B cell (primary cell): ENCODE data around the gene DAD1. TPM values are rescaled to one million over a fixed set of nuclear protein-coding genes. Genes with fewer than 3 reads are reported as not detected.

Source experiments
- ATAC-seq: fragments of 200-7000 bp; cut with Tn5 transposase; one replicate; pipeline ENCODE4 v1.10.0; 2021; ENCODE audit warnings: low read depth, mild to moderate bottlenecking, moderate number of reproducible peaks, moderate library complexity
- CTCF ChIA-PET: fragments of 350-600 bp; sonication (Branson Sonifier 250); formaldehyde crosslinking; loops from one replicate; lab custom pipeline; 2021; ENCODE audit warnings: antibody characterized with exemption, inconsistent platforms; lab: Charles Lee
- POLR2A ChIA-PET: fragments of 350-600 bp; sonication (Branson Sonifier 250); formaldehyde crosslinking; loops from one replicate; lab custom pipeline; 2021; ENCODE audit warnings: antibody characterized with exemption; lab: Charles Lee
- DNase-seq: peaks from one replicate; pipeline ENCODE4 v3.0.0; 2013
- H2AFZ ChIP-seq: 2 replicates; pipeline ENCODE4 v1.6.1; 2012; ENCODE audit warnings: mild to moderate bottlenecking, low read depth, low read length; ENCODE audit not compliant: insufficient read depth, poor library complexity, severe bottlenecking
- H3K27ac ChIP-seq, 2 donors: 1 replicate in 1 of 2; 2 replicates in 1 of 2; pipeline ENCODE4 v1.5.1; 2012 to 2013; ENCODE audit warnings: low read length in 2 of 2, mild to moderate bottlenecking in 2 of 2, moderate library complexity in 1 of 2
- H3K27me3 ChIP-seq, 4 experiments: fragments of 200-600 bp in 1 of 4; sonication (generic) in 1 of 4; replicated peaks in 1 of 4; 1 replicate in 2 of 4; 2 replicates in 2 of 4; pipeline versions ENCODE4 v1.6.1 to v1.7.0; 2013 to 2016; ENCODE audit warnings: low read length in 3 of 4, mild to moderate bottlenecking in 2 of 4, mixed read lengths in 1 of 4, moderate library complexity in 1 of 4; ENCODE audit not compliant: insufficient read depth in 4 of 4, control insufficient read depth in 3 of 4; ENCODE audit errors: control extremely low read depth in 1 of 4
- H3K36me3 ChIP-seq, 2 experiments: replicated peaks in 1 of 2; 1 replicate in 1 of 2; 2 replicates in 1 of 2; pipeline versions ENCODE4 v1.6.1 to v1.7.1; 2013; ENCODE audit warnings: low read length in 1 of 2; ENCODE audit not compliant: insufficient read depth in 2 of 2, control insufficient read depth in 1 of 2; ENCODE audit errors: control extremely low read depth in 1 of 2, extremely low read depth in 1 of 2
- H3K4me1 ChIP-seq, 2 donors: fragments of 200-600 bp in 1 of 2; sonication (generic) in 1 of 2; 1 replicate in 1 of 2; 2 replicates in 1 of 2; pipeline versions ENCODE4 v1.5.1 to v1.6.1; 2013 to 2017; ENCODE audit warnings: low read length in 2 of 2; ENCODE audit not compliant: control insufficient read depth in 2 of 2, insufficient read depth in 2 of 2
- H3K4me2 ChIP-seq: replicated peaks from 2 replicates; pipeline ENCODE3; 2012; ENCODE audit warnings: mild to moderate bottlenecking, low read depth, low read length; ENCODE audit not compliant: poor library complexity, severe bottlenecking
- H3K4me3 ChIP-seq, 5 experiments: fragments of 200-600 bp in 1 of 5; sonication (generic) in 1 of 5; 1 replicate in 3 of 5; 2 replicates in 2 of 5; pipeline versions ENCODE4 v1.5.1 to v1.7.0; 2011 to 2016; ENCODE audit warnings: low read length in 4 of 5, mild to moderate bottlenecking in 4 of 5, low read depth in 2 of 5, control low read depth in 1 of 5, moderate library complexity in 1 of 5; ENCODE audit not compliant: insufficient read depth in 1 of 5; ENCODE audit errors: control extremely low read depth in 1 of 5, extremely low read depth in 1 of 5
- H3K79me2 ChIP-seq: fragments of 200-600 bp; sonication (generic); one replicate; pipeline ENCODE4 v1.6.0; 2016; ENCODE audit warnings: low read length; ENCODE audit not compliant: control insufficient read depth, insufficient read depth
- H3K9ac ChIP-seq: fragments of 200-600 bp; sonication (generic); 2 replicates; pipeline ENCODE4 v1.6.1; 2017; ENCODE audit warnings: mild to moderate bottlenecking, low read length, moderate library complexity
- H3K9me3 ChIP-seq, 3 donors: one replicate each; pipeline versions ENCODE4 v1.6.1 to v1.7.1; 2013; ENCODE audit warnings: low read length in 2 of 3; ENCODE audit not compliant: control insufficient read depth in 2 of 3, insufficient read depth in 1 of 3; ENCODE audit errors: control extremely low read depth in 1 of 3
- H4K20me1 ChIP-seq: 2 replicates; pipeline ENCODE4 v1.6.0; 2012; ENCODE audit warnings: mild to moderate bottlenecking, low read length; ENCODE audit not compliant: insufficient read depth, control insufficient read depth, poor library complexity, severe bottlenecking
- H3K27ac Mint-ChIP-seq: one replicate; pipeline ENCODE4 v1.8.0; 2021; ENCODE audit warnings: mixed read lengths
- H3K27me3 Mint-ChIP-seq: one replicate; pipeline ENCODE4 v1.8.0; 2021; ENCODE audit warnings: mixed read lengths
- H3K4me1 Mint-ChIP-seq: one replicate; pipeline ENCODE4 v1.8.0; 2021; ENCODE audit warnings: mixed read lengths
- H3K4me3 Mint-ChIP-seq: one replicate; pipeline ENCODE4 v1.8.0; 2021; ENCODE audit warnings: mixed read lengths
- H3K9me3 Mint-ChIP-seq: one replicate; pipeline ENCODE4 v1.8.0; 2022; ENCODE audit warnings: mixed read lengths; ENCODE audit not compliant: insufficient read depth
- CTCF ChIP-seq: fragments of 200-600 bp; IDR thresholded peaks from one replicate; pipeline ENCODE4 v1.8.0; 2022; ENCODE audit warnings: antibody characterized with exemption, mild to moderate bottlenecking
- EZH2 ChIP-seq: IDR thresholded peaks from 2 replicates; pipeline ENCODE4 v1.6.1; 2012; ENCODE audit warnings: borderline replicate concordance, low read depth, mild to moderate bottlenecking, moderate library complexity, low read length; ENCODE audit not compliant: insufficient read depth, poor library complexity, severe bottlenecking
- WGBS: methylation state at CpG from one replicate; pipeline ENCODE4 v1.1.5; 2013; ENCODE audit warnings: missing lambda C conversion rate; ENCODE audit not compliant: insufficient coverage; 5-methylcytosine and 5-hydroxymethylcytosine counted together
- intact Hi-C: fragments of 100-400 bp; cut with micrococcal nuclease; formaldehyde crosslinking; loops from one replicate; pipeline ENCODE4 v1.10.0; 2022
- polyA plus RNA-seq: library from polyadenylated mRNA; depleted of rRNA; stranded (reverse); fragments of >200 nt; gene quantifications from 2 replicates; pipeline ENCODE4 v1.2.3, GENCODE V29; 2012
- total RNA-seq, 2 donors: library from RNA; stranded (reverse); fragments of 120-200 nt in 1 of 2; gene quantifications; 1 replicate in 1 of 2; 2 replicates in 1 of 2; pipeline versions ENCODE4 v1.2.3 to v1.2.4, GENCODE V29; 2013 to 2022

The DAD1 gene
- total and polyA plus RNA-seq, 2 donors (not counting 1 experiment from before 2014, with no cell fraction given), result 77.4 to 114 TPM

GRCh38 chr14:22630066-22630465 lies 41.0 kb upstream of the DAD1 start:
- Mint-ChIP-seq H3K27me3 (peaks cover 39% of the 10 kb centered on the region), H3K4me3 (no peak overlapping the region), H3K27ac (no peak overlapping the region), H3K4me1 (no peaks in the 10 kb centered on the region), H3K9me3 (peaks cover 7% of the 10 kb centered on the region)
- H3K27ac ChIP-seq, result no peak overlapping the region
- intact Hi-C loops, result no loop called here
- no peak overlapping the region for H3K4me3 ChIP-seq
- no peak overlapping the region for H3K9ac ChIP-seq
- ATAC-seq (no peak), DNase-seq (no peak)
- ChIA-PET CTCF (no interaction called here), POLR2A (no interaction called here)
- H2AFZ ChIP-seq, result no peak overlapping the region
- H3K4me1 ChIP-seq, result no peaks in the 10 kb centered on the region
- H3K79me2 ChIP-seq, result no peaks in the 10 kb centered on the region
- no peak overlapping the region for H3K4me2 ChIP-seq
- WGBS, result 100% methylated on average over 1 of the region's 3 CpGs
- peaks cover 0 to 10% (median 1%) of the 10 kb centered on the region in 4 experiments for H3K27me3 ChIP-seq
- no peak for TF ChIP-seq CTCF
- TF ChIP-seq EZH2, result no peak
- peaks cover 0 to 17% (median 0%) of the 10 kb centered on the region in 3 donors for H3K9me3 ChIP-seq
- no peaks in the 10 kb centered on the region for H4K20me1 ChIP-seq
- no peaks in the 10 kb centered on the region for H3K36me3 ChIP-seq

- Mint-ChIP-seq H3K9me3 (peaks cover 7% of the 10 kb centered on the region), H3K27ac (no peak overlapping the region), H3K4me1 (no peaks in the 10 kb centered on the region), H3K27me3 (peaks cover 39% of the 10 kb centered on the region), H3K4me3 (no peak overlapping the region)
- H3K4me3 ChIP-seq, result no peak overlapping the region
- H3K4me1 ChIP-seq, result no peaks in the 10 kb centered on the region
- no peak overlapping the region for H3K9ac ChIP-seq
- ChIA-PET CTCF (no interaction called here), POLR2A (no interaction called here)
- H4K20me1 ChIP-seq, result no peaks in the 10 kb centered on the region
- WGBS, result 74% methylated on average over 4 of the region's 5 CpGs
- H3K27me3 ChIP-seq, result peaks cover 0 to 10% (median 1%) of the 10 kb centered on the region in 4 experiments
- no peak overlapping the region for H3K4me2 ChIP-seq
- no peaks in the 10 kb centered on the region for H3K79me2 ChIP-seq
- DNase-seq, result no peak
- H3K9me3 ChIP-seq, result peaks cover 0 to 17% (median 0%) of the 10 kb centered on the region in 3 donors
- no peak for ATAC-seq
- no peak overlapping the region for H2AFZ ChIP-seq
- H3K27ac ChIP-seq, result no peak overlapping the region
- no peaks in the 10 kb centered on the region for H3K36me3 ChIP-seq
- TF ChIP-seq CTCF (no peak), EZH2 (no peak)
- intact Hi-C loops, result no loop called here
Observed at GRCh38 chr14:22629361-22629760, 40.3 kb upstream of the DAD1 start.
